Measurements from ENCODE around the gene SLC30A1. TPM values are rescaled to one million over a fixed set of nuclear protein-coding genes. Genes with fewer than 3 reads are reported as not detected.

The SLC30A1 gene
- total RNA-seq, 1 donor, result 41.9 TPM

GRCh38 chr1:211621447-211622198 lies 42.7 kb upstream of the SLC30A1 start:
- TF ChIP-seq, protein P1, sequence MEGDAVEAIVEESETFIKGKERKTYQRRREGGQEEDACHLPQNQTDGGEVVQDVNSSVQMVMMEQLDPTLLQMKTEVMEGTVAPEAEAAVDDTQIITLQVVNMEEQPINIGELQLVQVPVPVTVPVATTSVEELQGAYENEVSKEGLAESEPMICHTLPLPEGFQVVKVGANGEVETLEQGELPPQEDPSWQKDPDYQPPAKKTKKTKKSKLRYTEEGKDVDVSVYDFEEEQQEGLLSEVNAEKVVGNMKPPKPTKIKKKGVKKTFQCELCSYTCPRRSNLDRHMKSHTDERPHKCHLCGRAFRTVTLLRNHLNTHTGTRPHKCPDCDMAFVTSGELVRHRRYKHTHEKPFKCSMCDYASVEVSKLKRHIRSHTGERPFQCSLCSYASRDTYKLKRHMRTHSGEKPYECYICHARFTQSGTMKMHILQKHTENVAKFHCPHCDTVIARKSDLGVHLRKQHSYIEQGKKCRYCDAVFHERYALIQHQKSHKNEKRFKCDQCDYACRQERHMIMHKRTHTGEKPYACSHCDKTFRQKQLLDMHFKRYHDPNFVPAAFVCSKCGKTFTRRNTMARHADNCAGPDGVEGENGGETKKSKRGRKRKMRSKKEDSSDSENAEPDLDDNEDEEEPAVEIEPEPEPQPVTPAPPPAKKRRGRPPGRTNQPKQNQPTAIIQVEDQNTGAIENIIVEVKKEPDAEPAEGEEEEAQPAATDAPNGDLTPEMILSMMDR (IDR thresholded peaks at IDR 0.05; ENCODE audit: insufficient read depth, low read depth, low read length), result no peak
- no peak for DNase-seq (ENCODE audit: low read depth)
- no peak overlapping the region for H3K4me3 ChIP-seq (ENCODE audit: low read depth, low read length)

DNA sequence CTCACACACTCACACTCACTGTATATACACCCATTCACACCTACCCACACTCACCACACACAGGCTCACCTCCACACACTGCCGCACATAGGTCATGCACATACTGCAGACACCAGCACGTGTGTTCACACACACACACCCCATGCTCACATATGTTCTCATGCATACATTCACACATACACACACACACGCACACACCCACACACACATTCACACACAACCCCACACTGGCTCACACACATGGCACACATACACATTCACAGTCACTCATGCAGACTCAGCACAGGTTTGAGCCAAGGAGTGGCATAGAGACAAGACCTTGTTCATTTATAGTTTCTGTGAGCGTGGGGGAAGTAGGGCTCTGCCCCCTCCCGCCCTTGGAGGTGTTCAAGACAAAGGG lies 41.1 kb upstream of the SLC30A1 start:
- H3K4me3 ChIP-seq (ENCODE audit: low read depth, low read length), result no peak overlapping the region
- no peak for DNase-seq (ENCODE audit: low read depth)
- TF ChIP-seq, protein P1 (IDR thresholded peaks at IDR 0.05; ENCODE audit: insufficient read depth, low read depth, low read length), result no peak

- DNase-seq (ENCODE audit: low read depth), result no peak
- TF ChIP-seq, protein P1 (IDR thresholded peaks at IDR 0.05; ENCODE audit: insufficient read depth, low read depth, low read length), result no peak
These were observed 40.4 kb upstream of the SLC30A1 start for GRCh38 chr1:211619033-211619996.

GRCh38 chr1:211616965-211617297 lies 38.0 kb upstream of the SLC30A1 start:
- H3K4me3 ChIP-seq (ENCODE audit: low read depth, low read length), result no peak overlapping the region
- TF ChIP-seq, protein P1 (IDR thresholded peaks at IDR 0.05; ENCODE audit: insufficient read depth, low read depth, low read length), result no peak
- no peak for DNase-seq (ENCODE audit: low read depth)

More at GRCh38 chr1:211619033-211619996, 40.4 kb upstream of the SLC30A1 start:
- H3K4me3 ChIP-seq (ENCODE audit: low read depth, low read length), result no peak overlapping the region

DNA sequence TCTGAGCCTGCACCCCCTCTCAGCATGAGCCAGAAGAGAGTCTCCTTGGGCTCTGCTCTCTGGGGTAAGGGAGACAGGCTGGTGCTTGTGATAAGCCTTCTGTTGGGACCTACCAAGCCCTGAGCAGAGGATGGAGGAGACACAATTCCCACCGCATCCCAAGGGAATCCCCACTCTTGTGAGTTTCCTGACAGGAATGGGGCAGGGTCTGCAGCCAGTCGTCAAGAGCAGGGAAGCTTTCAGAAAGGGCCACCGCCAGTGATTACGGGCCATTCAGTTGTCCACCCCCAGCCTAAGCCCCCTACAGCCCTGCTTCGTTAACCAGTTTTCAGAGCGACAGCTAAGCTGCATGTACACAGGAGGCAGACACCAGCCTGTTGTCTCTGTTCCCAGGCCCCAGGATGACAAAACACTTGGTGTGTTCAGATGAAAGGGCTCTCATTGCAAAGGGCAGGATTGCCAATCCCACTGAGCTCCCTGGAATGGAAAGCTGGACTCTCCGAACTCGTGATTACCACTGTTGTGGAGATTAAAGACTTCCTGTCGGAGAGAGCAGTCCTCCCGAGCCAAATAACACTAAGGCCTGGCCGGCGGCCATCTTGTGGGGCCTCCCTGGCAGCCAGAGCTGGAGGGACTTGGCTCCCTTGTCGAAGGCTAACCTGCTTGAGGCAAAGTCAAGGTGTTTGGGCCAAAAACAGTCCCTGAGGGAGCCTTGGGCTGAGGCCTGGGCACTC lies 37.4 kb upstream of the SLC30A1 start:
- no peak overlapping the region for H3K4me3 ChIP-seq (ENCODE audit: low read depth, low read length)
- TF ChIP-seq, protein P1 (IDR thresholded peaks at IDR 0.05; ENCODE audit: insufficient read depth, low read depth, low read length), result no peak
- DNase-seq (ENCODE audit: low read depth), result no peak

DNA sequence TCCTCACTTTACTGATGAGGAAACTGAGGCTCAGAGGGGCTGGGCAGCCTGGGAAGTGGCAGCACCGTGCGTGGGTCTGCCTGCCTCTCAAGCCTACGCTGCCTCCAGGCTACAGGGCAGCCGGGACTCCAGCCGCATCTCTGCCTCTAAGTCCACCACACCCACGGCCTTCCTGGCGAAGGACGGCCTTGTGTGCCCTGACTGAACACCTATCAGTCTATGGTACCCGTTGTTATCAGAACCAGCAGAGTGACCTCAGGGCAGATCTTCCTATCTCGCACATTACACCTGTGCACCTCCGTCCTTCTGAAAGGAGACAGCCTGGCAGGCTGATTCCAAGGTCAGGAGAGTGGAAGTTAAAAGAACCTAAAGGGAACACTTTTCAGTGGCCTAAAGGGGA lies 35.7 kb upstream of the SLC30A1 start:
- TF ChIP-seq, protein P1 (IDR thresholded peaks at IDR 0.05; ENCODE audit: insufficient read depth, low read depth, low read length), result no peak
- DNase-seq (ENCODE audit: low read depth), result no peak
- no peak overlapping the region for H3K4me3 ChIP-seq (ENCODE audit: low read depth, low read length)

Measured in fibroblast of villous mesenchyme (primary cell).